GM13977 (cell line): ENCODE results near the gene CABLES2.

Experiments used
- DNase-seq: peaks from one replicate; pipeline ENCODE4 v3.0.0; 2012; ENCODE audit warnings: low spot score
- CTCF ChIP-seq: IDR thresholded peaks from 2 replicates; pipeline ENCODE4 v1.5.1; 2012; ENCODE audit warnings: mild to moderate bottlenecking, control low read depth; ENCODE audit not compliant: insufficient read depth; ENCODE audit errors: extremely low read depth, missing control alignments
- in situ Hi-C: fragments of 300-500 bp; cut with MboI; formaldehyde crosslinking; loops from one replicate; pipeline ENCODE4 v1.12.0; 2022; ENCODE audit warnings: low sequenced_read_pairs, low pct_unique_long_range_greater_than_20kb, mixed read lengths, inconsistent platforms; ENCODE audit not compliant: unreplicated experiment

The CABLES2 gene

GRCh38 chr20:62365814-62366369 is 41.2 kb downstream of the CABLES2 start:
- in situ Hi-C loops, result no loop called here

GRCh38 chr20:62364911-62365736 is 42.0 kb downstream of the CABLES2 start:
- DNase-seq, result no peak
- no peak for TF ChIP-seq CTCF
- in situ Hi-C loops, result no loop called here

More at GRCh38 chr20:62365814-62366369, 41.2 kb downstream of the CABLES2 start:
- no peak for DNase-seq
- TF ChIP-seq CTCF, result no peak

- TF ChIP-seq CTCF, result no peak
- in situ Hi-C loops, result no loop called here
- no peak for DNase-seq
These were observed 42.9 kb downstream of the CABLES2 start for GRCh38 chr20:62363920-62364851.

GRCh38 chr20:62362991-62363919 is 43.8 kb downstream of the CABLES2 start:
- DNase-seq, result no peak
- TF ChIP-seq CTCF, result no peak
- in situ Hi-C loops, result no loop called here

GRCh38 chr20:62362590-62362940 is 44.5 kb downstream of the CABLES2 start:
- DNase-seq, result no peak
- in situ Hi-C loops, result no loop called here
- no peak for TF ChIP-seq CTCF
